GM12878 (cell line): Measurements from ENCODE around the gene PLA2G1B. TPM values are rescaled to one million over a fixed set of nuclear protein-coding genes. Genes with fewer than 3 reads are reported as not detected.
A peak's percentile ranks its signal among the peaks of the same experiment; 100 is the strongest.

ENCODE experiments used
- CTCF ChIP-seq, 3 experiments: IDR thresholded peaks in 2 of 3; conservative IDR thresholded peaks in 1 of 3; 2 replicates each; pipeline ENCODE4 v1.5.1; 2011; ENCODE audit warnings: low read depth in 3 of 3, low read length in 3 of 3, mild to moderate bottlenecking in 3 of 3, control low read depth in 2 of 3, moderate library complexity in 2 of 3, inconsistent platforms in 1 of 3, mixed read lengths in 1 of 3; ENCODE audit not compliant: control insufficient read depth in 2 of 3, insufficient read depth in 1 of 3; ENCODE audit errors: extremely low read depth in 1 of 3
- EP300 ChIP-seq, 2 experiments: fragments of 150-350 bp in 1 of 2; IDR thresholded peaks; 2 replicates each; pipeline ENCODE4 v1.6.1; 2011 to 2012; ENCODE audit warnings: low read depth in 2 of 2, low read length in 2 of 2, borderline replicate concordance in 1 of 2, improper control_type of control experiment in 1 of 2, inconsistent platforms in 1 of 2; ENCODE audit not compliant: control insufficient read depth in 1 of 2
- IKZF2 ChIP-seq, 2 experiments: fragments of 450-650 bp; IDR thresholded peaks; 2 replicates each; pipeline ENCODE4 v1.6.1; 2017; ENCODE audit warnings: mild to moderate bottlenecking in 2 of 2, moderate library complexity in 2 of 2
- KDM1A ChIP-seq: fragments of 200-600 bp; sonication (generic); IDR thresholded peaks from 2 replicates; pipeline ENCODE4 v1.6.1; 2016; ENCODE audit warnings: borderline replicate concordance
- NFIC ChIP-seq: IDR thresholded peaks from 2 replicates; pipeline ENCODE4 v1.6.1; 2012; ENCODE audit warnings: low read depth, mild to moderate bottlenecking, inconsistent platforms, low read length, moderate library complexity
- NRF1 ChIP-seq: conservative IDR thresholded peaks from 2 replicates; pipeline ENCODE4 v1.6.1; 2011; ENCODE audit warnings: mild to moderate bottlenecking, low read depth, low read length, improper control_type of control experiment
- PML ChIP-seq: IDR thresholded peaks from 2 replicates; pipeline ENCODE4 v1.6.1; 2012; ENCODE audit warnings: low read length, inconsistent platforms
- RELB ChIP-seq: fragments of 450-650 bp; IDR thresholded peaks from 2 replicates; pipeline ENCODE4 v1.6.1; 2017; ENCODE audit warnings: low read depth, mild to moderate bottlenecking, moderate library complexity
- SMC3 ChIP-seq: IDR thresholded peaks from 2 replicates; pipeline ENCODE4 v1.6.1; 2011; ENCODE audit warnings: low read length, improper control_type of control experiment, borderline replicate concordance
- SPI1 ChIP-seq: IDR thresholded peaks from 2 replicates; pipeline ENCODE4 v1.6.1; 2011; ENCODE audit warnings: low read depth, mild to moderate bottlenecking, low read length, moderate library complexity, borderline replicate concordance; ENCODE audit not compliant: insufficient read depth
- YY1 ChIP-seq: IDR thresholded peaks from 2 replicates; pipeline ENCODE4 v1.6.1; 2011; ENCODE audit warnings: low read depth, mild to moderate bottlenecking, low read length
- ZZZ3 ChIP-seq: IDR thresholded peaks from 2 replicates; pipeline ENCODE4 v1.6.1; 2011; ENCODE audit warnings: low read depth; ENCODE audit not compliant: control insufficient read depth, insufficient read length
- polyA plus RNA-seq, 11 experiments: library from polyadenylated mRNA; depleted of rRNA in 4 of 11; unstranded in 6 of 11; stranded (reverse) in 5 of 11; fragments of >200 nt; fragmentation: Nextera tagmentation in 4 of 11; fragmentation: Illumina TruSeq in 1 of 11; extraction: Ambion mirVana in 4 of 11; extraction: Trizol in 1 of 11; gene quantifications; 1 replicate in 1 of 11; 2 replicates in 10 of 11; pipeline versions ENCODE4 v1.2.1 to v1.2.3, GENCODE V29; 2011 to 2016; ENCODE audit warnings: inconsistent platforms in 2 of 11, missing spikeins in 2 of 11, low read depth in 1 of 11
- total RNA-seq, 4 experiments: library from RNA; depleted of rRNA in 3 of 4; stranded (reverse); fragments of >200 nt in 3 of 4; fragmentation: Illumina TruSeq in 1 of 4; extraction: Trizol in 1 of 4; gene quantifications; 2 replicates each; pipeline versions ENCODE4 v1.2.1 to v1.2.3, GENCODE V29; 2013 to 2021
- TF ChIP-seq, protein P1 (sequence below): IDR thresholded peaks from 2 replicates; pipeline ENCODE4 v1.6.1; 2012; ENCODE audit warnings: low read depth, low read length, improper control_type of control experiment
- TF ChIP-seq, protein P2 (sequence below): fragments of 450-650 bp; IDR thresholded peaks from 2 replicates; pipeline ENCODE4 v1.6.1; 2017; ENCODE audit warnings: mild to moderate bottlenecking, low read depth, inconsistent platforms; ENCODE audit not compliant: poor library complexity, severe bottlenecking
- TF ChIP-seq, protein P3 (sequence below): fragments of 450-650 bp; IDR thresholded peaks from 2 replicates; pipeline ENCODE4 v1.6.1; 2017; ENCODE audit warnings: antibody characterized with exemption, mild to moderate bottlenecking, moderate library complexity

The PLA2G1B gene
- total and polyA plus RNA-seq, 10 of the 15 experiments (the other 5 are each of a cell fraction or from before 2014, with no cell fraction given): not detected

DNA sequence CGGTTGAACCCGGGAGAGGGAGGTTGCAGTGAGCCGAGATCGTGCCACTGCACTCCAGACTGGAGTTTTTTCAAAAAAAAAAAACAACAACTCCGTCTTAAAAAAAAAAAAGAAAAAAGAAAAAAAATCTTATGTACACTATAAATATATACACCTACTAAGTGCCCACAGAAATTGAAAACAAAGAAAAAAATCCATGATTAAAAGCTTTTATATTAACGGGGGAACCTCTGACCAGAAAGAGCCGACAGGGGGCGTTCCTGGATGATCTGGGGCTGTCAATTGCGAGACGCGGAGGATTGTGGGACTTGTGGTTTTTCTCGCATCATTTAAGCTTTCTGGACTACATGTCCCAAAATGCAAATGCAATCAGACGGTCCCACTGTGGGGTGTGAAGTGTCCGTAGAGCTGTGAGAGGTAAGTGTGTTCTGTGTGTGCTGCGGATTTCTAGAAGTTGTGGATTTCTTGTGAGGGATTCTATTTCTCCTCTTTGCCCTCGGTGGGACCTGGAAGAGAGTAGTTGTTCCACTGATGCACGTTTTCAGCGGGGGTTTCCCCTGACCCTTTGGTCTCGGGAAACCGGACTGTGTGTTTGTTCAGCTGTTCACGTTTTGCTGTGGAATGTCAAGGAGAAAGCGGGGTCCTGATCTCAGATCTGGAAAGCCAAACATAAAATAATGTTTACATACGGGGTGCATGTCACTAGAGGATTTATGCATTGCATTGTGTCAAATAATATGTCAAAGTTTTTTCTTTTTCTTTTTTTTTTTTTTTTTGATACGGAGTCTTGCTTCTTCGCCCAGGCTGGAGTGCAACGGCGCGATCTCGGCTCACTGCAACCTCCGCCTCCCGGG is 25.4 kb downstream of the PLA2G1B start, which contains the start of gene SIRT4 (continued):
- TF ChIP-seq RELB (peak; percentile 93), IKZF2 (IDR thresholded peaks at IDR 0.05) (peak; percentile 36 to 64; a peak in 3 of 4 replicates), NFIC (no peak), YY1 (peak; percentile 59), KDM1A (no peak), CTCF (IDR thresholded peaks at IDR 0.05 in 2 of 3, conservative IDR thresholded peaks at IDR 0.05 in 1 of 3; ENCODE audit: control insufficient read depth in 2 of 3, extremely low read depth in 1 of 3, insufficient read depth in 1 of 3, low read depth in 3 of 3, low read length in 3 of 3) (peak; percentile 61 to 90 (median 84)), NRF1 (no peak), SMC3 (peak; percentile 20; the same call in 1 of the 2 replicates), EP300 (IDR thresholded peaks at IDR 0.05; ENCODE audit: borderline replicate concordance in 1 of 2, control insufficient read depth in 1 of 2, low read depth in 2 of 2, low read length in 2 of 2) (no peak), SPI1 (no peak), PML (no peak), ZZZ3 (no peak)
- TF ChIP-seq, protein P1, sequence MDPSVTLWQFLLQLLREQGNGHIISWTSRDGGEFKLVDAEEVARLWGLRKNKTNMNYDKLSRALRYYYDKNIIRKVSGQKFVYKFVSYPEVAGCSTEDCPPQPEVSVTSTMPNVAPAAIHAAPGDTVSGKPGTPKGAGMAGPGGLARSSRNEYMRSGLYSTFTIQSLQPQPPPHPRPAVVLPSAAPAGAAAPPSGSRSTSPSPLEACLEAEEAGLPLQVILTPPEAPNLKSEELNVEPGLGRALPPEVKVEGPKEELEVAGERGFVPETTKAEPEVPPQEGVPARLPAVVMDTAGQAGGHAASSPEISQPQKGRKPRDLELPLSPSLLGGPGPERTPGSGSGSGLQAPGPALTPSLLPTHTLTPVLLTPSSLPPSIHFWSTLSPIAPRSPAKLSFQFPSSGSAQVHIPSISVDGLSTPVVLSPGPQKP: no peak
- TF ChIP-seq, protein P2, sequence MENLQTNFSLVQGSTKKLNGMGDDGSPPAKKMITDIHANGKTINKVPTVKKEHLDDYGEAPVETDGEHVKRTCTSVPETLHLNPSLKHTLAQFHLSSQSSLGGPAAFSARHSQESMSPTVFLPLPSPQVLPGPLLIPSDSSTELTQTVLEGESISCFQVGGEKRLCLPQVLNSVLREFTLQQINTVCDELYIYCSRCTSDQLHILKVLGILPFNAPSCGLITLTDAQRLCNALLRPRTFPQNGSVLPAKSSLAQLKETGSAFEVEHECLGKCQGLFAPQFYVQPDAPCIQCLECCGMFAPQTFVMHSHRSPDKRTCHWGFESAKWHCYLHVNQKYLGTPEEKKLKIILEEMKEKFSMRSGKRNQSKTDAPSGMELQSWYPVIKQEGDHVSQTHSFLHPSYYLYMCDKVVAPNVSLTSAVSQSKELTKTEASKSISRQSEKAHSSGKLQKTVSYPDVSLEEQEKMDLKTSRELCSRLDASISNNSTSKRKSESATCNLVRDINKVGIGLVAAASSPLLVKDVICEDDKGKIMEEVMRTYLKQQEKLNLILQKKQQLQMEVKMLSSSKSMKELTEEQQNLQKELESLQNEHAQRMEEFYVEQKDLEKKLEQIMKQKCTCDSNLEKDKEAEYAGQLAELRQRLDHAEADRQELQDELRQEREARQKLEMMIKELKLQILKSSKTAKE: peak; percentile 77
- TF ChIP-seq, protein P3, sequence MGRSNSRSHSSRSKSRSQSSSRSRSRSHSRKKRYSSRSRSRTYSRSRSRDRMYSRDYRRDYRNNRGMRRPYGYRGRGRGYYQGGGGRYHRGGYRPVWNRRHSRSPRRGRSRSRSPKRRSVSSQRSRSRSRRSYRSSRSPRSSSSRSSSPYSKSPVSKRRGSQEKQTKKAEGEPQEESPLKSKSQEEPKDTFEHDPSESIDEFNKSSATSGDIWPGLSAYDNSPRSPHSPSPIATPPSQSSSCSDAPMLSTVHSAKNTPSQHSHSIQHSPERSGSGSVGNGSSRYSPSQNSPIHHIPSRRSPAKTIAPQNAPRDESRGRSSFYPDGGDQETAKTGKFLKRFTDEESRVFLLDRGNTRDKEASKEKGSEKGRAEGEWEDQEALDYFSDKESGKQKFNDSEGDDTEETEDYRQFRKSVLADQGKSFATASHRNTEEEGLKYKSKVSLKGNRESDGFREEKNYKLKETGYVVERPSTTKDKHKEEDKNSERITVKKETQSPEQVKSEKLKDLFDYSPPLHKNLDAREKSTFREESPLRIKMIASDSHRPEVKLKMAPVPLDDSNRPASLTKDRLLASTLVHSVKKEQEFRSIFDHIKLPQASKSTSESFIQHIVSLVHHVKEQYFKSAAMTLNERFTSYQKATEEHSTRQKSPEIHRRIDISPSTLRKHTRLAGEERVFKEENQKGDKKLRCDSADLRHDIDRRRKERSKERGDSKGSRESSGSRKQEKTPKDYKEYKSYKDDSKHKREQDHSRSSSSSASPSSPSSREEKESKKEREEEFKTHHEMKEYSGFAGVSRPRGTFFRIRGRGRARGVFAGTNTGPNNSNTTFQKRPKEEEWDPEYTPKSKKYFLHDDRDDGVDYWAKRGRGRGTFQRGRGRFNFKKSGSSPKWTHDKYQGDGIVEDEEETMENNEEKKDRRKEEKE: peak; percentile 86
